22Rv1 (cell line): ENCODE measurements around the gene SIL1.

Source experiments
- H3K27ac ChIP-seq: fragments of 450-650 bp; 2 replicates; pipeline ENCODE4 v1.5.1; 2017
- ZFX ChIP-seq: fragments of 450-650 bp; IDR thresholded peaks from 2 replicates; pipeline ENCODE4 v1.6.1; 2017; ENCODE audit warnings: antibody characterized with exemption, borderline replicate concordance
- TF ChIP-seq, protein P1 (sequence below): fragments of 450-650 bp; IDR thresholded peaks from 2 replicates; pipeline ENCODE4 v1.5.1; 2017; ENCODE audit warnings: mild to moderate bottlenecking

SIL1 gene

DNA sequence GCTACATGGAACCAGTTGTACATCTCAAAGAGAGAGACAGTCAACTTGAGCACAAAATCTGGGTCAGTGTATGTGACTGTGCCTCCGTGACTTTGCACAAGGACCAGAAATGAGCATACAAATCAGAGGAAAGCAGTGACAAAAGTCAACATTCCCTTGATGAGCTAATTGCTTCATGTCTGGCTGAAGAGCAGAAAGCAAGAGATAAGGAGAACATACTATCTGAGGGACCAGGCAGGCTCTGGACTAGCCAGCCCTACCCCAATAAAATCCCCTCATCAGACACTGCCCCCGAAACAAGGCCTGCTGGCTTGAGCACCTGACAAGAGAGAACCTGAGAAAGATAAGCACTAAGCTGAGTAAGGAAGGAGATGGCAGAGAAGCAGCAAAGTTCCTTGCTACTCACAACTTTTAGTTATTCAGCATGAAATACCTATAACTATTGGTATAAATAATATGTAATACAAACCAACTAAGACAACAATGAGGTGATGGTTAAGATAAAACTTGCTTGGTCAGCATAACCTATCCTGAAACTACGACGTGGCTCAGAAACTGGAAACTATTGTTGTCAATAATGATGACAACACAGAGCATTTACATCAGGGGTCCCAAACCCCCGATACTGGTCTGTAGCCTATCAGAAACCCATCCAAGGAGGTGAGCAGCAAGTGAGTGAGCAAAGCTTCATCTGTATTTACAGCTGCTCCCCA, 9.5 kb downstream of the SIL1 start:
- H3K27ac ChIP-seq, result no peak overlapping the region
- TF ChIP-seq ZFX, result no peak

DNA sequence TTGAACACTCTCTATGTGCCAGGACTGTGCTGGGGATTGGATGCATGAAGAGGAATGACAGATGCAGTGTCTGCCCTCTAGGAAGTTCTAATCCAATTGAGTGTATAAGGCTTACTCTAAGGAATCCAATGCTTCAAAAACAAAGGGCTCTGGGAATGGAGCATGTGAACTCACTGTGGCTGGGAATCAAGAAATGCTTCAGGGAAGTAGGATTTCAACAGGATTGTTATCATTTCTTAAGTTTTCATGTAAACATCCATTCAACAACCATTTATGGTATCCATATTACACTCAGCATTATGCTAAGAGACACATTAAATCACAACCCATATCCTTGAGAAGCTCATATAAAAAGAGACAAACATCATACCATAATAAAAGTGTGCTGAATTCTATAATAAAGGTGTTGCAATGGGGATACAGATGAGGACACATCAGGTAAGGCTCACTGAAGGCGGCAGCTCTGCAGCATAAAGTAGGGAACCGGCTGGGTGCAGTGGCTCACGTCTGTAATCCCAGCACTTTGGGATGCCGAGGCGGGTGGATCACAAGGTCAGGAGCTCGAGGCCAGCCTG, 11.3 kb downstream of the SIL1 start:
- no peak overlapping the region for H3K27ac ChIP-seq
- TF ChIP-seq, protein P1, sequence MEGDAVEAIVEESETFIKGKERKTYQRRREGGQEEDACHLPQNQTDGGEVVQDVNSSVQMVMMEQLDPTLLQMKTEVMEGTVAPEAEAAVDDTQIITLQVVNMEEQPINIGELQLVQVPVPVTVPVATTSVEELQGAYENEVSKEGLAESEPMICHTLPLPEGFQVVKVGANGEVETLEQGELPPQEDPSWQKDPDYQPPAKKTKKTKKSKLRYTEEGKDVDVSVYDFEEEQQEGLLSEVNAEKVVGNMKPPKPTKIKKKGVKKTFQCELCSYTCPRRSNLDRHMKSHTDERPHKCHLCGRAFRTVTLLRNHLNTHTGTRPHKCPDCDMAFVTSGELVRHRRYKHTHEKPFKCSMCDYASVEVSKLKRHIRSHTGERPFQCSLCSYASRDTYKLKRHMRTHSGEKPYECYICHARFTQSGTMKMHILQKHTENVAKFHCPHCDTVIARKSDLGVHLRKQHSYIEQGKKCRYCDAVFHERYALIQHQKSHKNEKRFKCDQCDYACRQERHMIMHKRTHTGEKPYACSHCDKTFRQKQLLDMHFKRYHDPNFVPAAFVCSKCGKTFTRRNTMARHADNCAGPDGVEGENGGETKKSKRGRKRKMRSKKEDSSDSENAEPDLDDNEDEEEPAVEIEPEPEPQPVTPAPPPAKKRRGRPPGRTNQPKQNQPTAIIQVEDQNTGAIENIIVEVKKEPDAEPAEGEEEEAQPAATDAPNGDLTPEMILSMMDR, result no peak
- no peak for TF ChIP-seq ZFX

DNA sequence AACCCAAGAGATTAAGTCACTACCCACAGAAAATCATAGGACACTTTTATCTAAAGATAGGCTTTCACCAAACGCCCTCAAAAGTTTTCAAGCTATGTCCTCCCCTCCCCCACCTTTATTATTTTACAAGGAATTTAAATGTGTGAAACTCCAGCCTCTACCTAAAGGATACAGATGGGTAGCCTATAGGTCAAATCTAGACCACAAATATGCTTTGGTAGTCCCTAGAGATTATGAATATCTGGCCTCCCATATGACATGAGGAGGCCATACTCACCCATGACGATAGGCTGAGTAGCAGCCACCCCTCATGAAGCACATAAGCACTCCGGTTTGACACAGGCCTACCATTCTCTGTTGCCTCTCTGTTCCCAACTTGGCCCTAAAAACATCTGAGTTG, 11.9 kb downstream of the SIL1 start:
- TF ChIP-seq, protein P1, result no peak
- no peak for TF ChIP-seq ZFX
- no peak overlapping the region for H3K27ac ChIP-seq

DNA sequence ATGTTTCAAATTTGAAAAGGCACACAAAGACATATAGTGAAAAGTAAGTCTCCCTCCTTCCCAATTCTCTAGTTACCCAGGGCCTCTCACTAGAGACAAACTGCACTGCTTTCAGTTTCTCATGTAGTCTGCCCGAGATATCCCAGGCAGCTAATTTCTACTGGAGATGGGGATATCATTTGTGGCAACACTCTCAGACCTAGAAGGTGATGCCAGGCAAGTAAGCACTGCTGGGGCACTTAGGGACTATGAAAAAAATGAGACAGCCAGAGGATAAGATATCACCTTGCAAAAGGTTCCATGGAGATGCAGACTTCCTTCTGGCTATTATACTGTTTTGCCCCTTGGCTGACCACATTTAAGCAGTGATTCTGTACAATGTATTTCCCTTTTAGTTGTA, 12.6 kb downstream of the SIL1 start:
- no peak overlapping the region for H3K27ac ChIP-seq
- TF ChIP-seq, protein P1, result no peak
- TF ChIP-seq ZFX, result no peak

DNA sequence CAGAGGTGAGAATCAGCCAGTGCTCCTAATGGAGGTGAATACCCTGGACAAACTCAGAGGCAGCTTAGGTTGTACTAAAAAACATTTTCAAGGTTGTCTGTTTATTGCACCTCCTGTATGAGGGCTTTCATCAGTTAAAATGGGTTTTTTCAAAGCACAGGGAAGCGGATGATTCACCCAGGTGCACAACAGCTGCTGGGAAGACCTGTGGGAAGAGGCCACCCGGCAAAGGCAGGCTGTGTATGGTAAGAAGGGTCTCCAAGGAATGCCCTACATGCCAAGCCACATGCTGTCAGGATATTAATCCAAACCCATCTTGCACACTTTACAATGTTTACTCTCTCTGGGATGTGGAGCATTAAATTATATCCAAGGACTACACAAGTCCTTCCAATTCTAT, 14.7 kb downstream of the SIL1 start:
- no peak for TF ChIP-seq ZFX
- TF ChIP-seq, protein P1, result no peak
- H3K27ac ChIP-seq, result no peak overlapping the region

DNA sequence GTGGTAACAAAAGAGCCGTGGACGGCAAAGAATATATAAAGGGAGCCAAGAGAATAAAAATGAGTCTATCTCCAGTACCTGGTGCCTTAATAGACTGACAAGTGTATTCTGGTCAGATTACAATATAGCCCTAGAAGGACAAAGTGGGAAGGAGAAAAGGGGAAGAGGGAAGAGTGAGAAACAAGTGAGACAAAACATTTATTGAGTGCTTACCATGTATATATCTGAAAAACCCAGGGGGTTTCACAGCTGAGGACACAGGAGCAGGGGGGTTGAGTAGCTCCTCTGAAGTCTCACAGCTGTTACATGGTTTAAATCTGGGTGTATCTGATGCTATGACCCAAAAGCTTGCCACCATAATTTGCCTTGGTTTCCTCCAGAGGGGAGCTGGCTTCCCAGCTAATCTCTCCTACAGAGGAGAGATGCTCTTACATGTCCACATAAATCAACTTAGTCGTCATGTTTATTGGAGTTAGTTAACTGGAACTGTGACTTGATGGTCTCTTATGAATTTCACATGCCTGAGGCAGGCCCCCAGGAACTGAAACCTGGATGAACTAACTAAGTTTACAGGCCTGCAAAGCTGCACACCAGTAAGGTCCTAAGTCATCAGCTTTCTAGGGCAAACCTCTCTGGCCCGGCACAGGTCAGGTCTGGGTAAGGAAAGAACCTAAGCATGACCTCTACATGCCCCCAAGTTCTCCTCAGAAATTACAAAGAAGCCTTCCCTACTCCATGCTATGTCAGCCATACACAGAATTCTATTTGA, 15.5 kb downstream of the SIL1 start:
- H3K27ac ChIP-seq, result no peak overlapping the region
- no peak for TF ChIP-seq ZFX
- TF ChIP-seq, protein P1, result no peak

DNA sequence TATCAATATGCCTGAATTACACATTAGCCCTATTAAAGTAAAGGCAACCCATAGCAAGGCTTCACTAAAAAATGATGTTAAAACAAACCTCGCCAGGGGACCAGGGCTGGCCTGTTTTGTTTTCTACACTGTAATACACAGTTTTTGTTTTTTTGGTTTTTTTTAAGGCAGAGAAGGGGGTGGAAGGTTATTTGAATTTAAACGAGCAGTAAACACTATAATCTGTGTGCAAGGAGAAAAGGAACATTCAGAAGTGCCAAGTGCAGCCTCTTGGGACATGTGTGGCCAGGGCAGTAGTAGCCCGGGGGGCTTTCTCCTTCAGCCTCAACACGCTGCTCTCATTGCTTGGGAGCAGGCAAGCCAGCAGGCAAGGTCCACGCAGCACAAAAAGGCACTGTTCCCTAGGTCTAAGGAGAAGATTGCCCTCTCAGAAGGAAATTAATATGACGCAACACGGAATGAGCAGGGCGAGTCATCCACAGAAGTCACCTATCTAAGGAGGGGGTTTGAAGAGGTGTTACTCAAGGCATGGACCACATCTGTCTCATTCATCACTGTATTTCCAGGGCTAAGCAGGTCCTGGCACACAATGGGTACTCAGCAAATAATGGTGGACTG, 16.2 kb downstream of the SIL1 start:
- TF ChIP-seq ZFX, result no peak
- TF ChIP-seq, protein P1, result no peak
- no peak overlapping the region for H3K27ac ChIP-seq
